ENCODE data around the gene NEUROG3. TPM values are rescaled to one million over a fixed set of nuclear protein-coding genes. Genes with fewer than 3 reads are reported as not detected.

NEUROG3 gene
- total and polyA plus RNA-seq, 2 experiments from 2014 or later: 0.87 TPM; not detected in 1

DNA sequence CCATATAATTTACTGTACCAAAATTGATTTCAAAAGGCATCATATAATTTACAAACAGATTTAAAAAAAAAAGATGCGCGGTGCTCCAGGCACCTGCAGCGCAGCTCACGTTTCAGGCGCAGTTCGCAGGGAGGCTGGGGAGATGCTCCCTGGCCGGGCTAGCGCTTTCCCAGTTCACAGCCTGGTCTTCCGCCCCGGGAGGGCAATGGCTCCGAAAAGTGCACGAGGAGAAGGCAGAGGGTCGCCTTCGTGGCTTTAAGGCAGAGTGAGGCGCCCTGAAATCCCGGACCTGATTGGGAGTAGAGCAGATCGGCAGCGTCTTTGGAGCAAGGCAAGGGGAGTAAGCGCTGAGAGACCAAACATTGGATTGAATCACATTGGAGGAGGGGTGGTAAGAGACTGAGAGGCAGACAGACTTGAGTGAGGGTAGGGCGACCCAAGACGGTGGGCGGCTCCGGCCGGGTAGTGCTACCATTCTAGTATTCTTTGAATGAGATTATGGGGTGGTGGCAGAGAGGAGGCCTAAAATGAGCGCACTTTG is 1.5 kb downstream of the NEUROG3 start:
- no peak overlapping the region for H2AFZ ChIP-seq
- H3K27ac ChIP-seq: no peak overlapping the region
- no peak overlapping the region for H3K4me2 ChIP-seq
- H3K27me3 ChIP-seq: peaks cover 99% of the 10 kb centered on the region
- WGBS (ENCODE audit: low lambda C conversion rate, missing lambda C conversion rate): 3% methylated on average over 25 of the region's 25 CpGs
- H3K4me1 ChIP-seq (ENCODE audit: insufficient read depth): no peaks in the 10 kb centered on the region
- no peaks in the 10 kb centered on the region for H3K9me2 ChIP-seq (replicated peaks; ENCODE audit: insufficient read depth)
- H3K36me3 ChIP-seq (replicated peaks; ENCODE audit: insufficient read depth, low read depth): no peaks in the 10 kb centered on the region
- TF ChIP-seq EZH2phosphoT487 (IDR thresholded peaks at IDR 0.05; ENCODE audit: low read depth, severe bottlenecking, unreplicated experiment): peak; percentile 7
- no peak for TF ChIP-seq EZH2 (IDR thresholded peaks at IDR 0.05; ENCODE audit: borderline replicate concordance)
- no peak for TF ChIP-seq CTCF (IDR thresholded peaks at IDR 0.05; ENCODE audit: poor library complexity)
- no peaks in the 10 kb centered on the region for H3K9me3 ChIP-seq (ENCODE audit: low read depth)
- DNase-seq (ENCODE audit: low spot score): no peak
- no peaks in the 10 kb centered on the region for H4K20me1 ChIP-seq (ENCODE audit: insufficient read depth, poor library complexity, severe bottlenecking)
- no peaks in the 10 kb centered on the region for H3K79me2 ChIP-seq
- no peak overlapping the region for H3K4me3 ChIP-seq

DNA sequence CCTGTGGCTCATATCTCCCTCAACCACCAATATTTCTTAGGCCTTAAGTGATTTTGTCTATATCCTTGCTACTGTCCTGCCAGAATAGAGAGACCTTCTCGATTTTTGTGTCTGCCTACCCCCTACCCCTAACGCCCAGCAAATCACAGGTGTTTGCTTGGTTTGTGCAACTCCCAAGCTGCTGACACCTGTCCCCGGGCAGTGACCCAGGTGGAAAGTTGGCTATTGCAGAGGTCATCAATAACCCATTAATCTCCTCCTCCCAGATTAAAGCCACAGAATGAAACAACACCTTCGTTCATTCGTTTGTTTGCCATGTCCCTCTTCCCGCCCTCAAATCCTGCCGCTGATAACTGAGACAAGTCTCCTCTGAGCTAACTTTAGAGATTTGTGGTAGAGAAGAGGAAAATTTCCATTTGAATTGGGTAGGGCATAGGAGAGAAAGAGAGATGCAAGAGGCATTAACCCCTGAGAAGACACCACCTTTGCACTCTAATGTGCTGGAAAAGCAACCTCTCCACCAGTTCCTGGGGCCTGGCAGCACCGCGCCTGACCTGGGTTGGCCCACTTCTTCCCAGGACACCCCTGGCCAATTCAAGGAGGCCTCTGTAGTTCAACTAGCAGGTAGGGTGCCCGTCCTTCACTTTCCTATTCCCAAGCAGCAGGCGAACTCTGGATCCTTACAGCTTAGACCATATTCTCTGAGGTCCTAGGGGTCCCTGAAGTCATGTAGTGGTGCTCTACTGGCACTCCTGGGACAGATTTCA is 3.0 kb downstream of the NEUROG3 start:
- WGBS (ENCODE audit: low lambda C conversion rate, missing lambda C conversion rate): 6% methylated on average over 11 of the region's 11 CpGs
- TF ChIP-seq CTCF (IDR thresholded peaks at IDR 0.05; ENCODE audit: poor library complexity) (no peak), EZH2 (IDR thresholded peaks at IDR 0.05; ENCODE audit: borderline replicate concordance) (no peak), EZH2phosphoT487 (IDR thresholded peaks at IDR 0.05; ENCODE audit: low read depth, severe bottlenecking, unreplicated experiment) (no peak)
- Histone ChIP-seq H3K9me3 (ENCODE audit: low read depth) (no peaks in the 10 kb centered on the region), H3K4me3 (no peak overlapping the region), H3K36me3 (replicated peaks; ENCODE audit: insufficient read depth, low read depth) (no peaks in the 10 kb centered on the region), H3K27me3 (peaks cover 97% of the 10 kb centered on the region), H3K4me1 (ENCODE audit: insufficient read depth) (no peaks in the 10 kb centered on the region), H3K79me2 (no peaks in the 10 kb centered on the region), H3K4me2 (no peak overlapping the region), H3K9me2 (replicated peaks; ENCODE audit: insufficient read depth) (no peaks in the 10 kb centered on the region), H3K27ac (no peak overlapping the region), H4K20me1 (ENCODE audit: insufficient read depth, poor library complexity, severe bottlenecking) (no peaks in the 10 kb centered on the region), H2AFZ (no peak overlapping the region)
- DNase-seq (ENCODE audit: low spot score): no peak

GRCh38 chr10:69569396-69569934 is 3.8 kb downstream of the NEUROG3 start:
- Histone ChIP-seq H3K79me2 (no peaks in the 10 kb centered on the region), H3K9me2 (replicated peaks; ENCODE audit: insufficient read depth) (no peaks in the 10 kb centered on the region), H3K27me3 (peaks cover 94% of the 10 kb centered on the region), H3K4me3 (no peak overlapping the region), H3K4me2 (no peak overlapping the region), H3K36me3 (replicated peaks; ENCODE audit: insufficient read depth, low read depth) (no peaks in the 10 kb centered on the region), H4K20me1 (ENCODE audit: insufficient read depth, poor library complexity, severe bottlenecking) (no peaks in the 10 kb centered on the region), H3K9me3 (ENCODE audit: low read depth) (no peaks in the 10 kb centered on the region), H3K4me1 (ENCODE audit: insufficient read depth) (no peaks in the 10 kb centered on the region), H3K27ac (no peak overlapping the region), H2AFZ (no peak overlapping the region)
- no peak for DNase-seq (ENCODE audit: low spot score)
- TF ChIP-seq EZH2 (IDR thresholded peaks at IDR 0.05; ENCODE audit: borderline replicate concordance): peak; percentile 21
- TF ChIP-seq CTCF (IDR thresholded peaks at IDR 0.05; ENCODE audit: poor library complexity): no peak
- WGBS (ENCODE audit: low lambda C conversion rate, missing lambda C conversion rate): 4% methylated on average over 23 of the region's 23 CpGs

Measured in hepatocyte (in vitro differentiated cells).